K562 (cell line): Measurements from ENCODE around the gene SNX10. TPM values are rescaled to one million over a fixed set of nuclear protein-coding genes. Genes with fewer than 3 reads are reported as not detected.

ENCODE experiments used
- ATAC-seq: fragments of 200-7000 bp; cut with Tn5 transposase; 3 replicates; pipeline ENCODE4 v1.9.1; 2020; ENCODE audit warnings: moderate library complexity
- BruUV-seq: library from RNA; stranded (reverse); fragments of 400-500 nt; replicated peaks from 2 replicates; lab custom pipeline; 2021; lab: Mats Ljungman, UMichigan
- CTCF ChIA-PET: fragments of 300-600 bp; formaldehyde crosslinking; extraction: SDS; loops from one replicate; lab custom pipeline; 2021; ENCODE audit warnings: low intra/inter-chr PET ratio; lab: Yijun Ruan, JAX
- POLR2A ChIA-PET: fragments of 300-600, 350-650 bp; sonication (Branson Sonifier 250); formaldehyde crosslinking; extraction: SDS; loops from one replicate; lab custom pipeline; 2021; ENCODE audit warnings: antibody characterized with exemption, inconsistent platforms; lab: Yijun Ruan, JAX
- DNase-seq, 4 experiments: peaks; one replicate each; pipeline versions ENCODE4 v3.0.0 to v3.0.0-alpha.2; 2011 to 2018; ENCODE audit warnings: low spot score in 3 of 4, mixed read lengths in 3 of 4; ENCODE audit errors: extremely low read depth in 1 of 4
- FAIRE-seq: peaks from 2 replicates; lab custom pipeline; 2011; peaks lifted over from hg19 to GRCh38; lab: Jason Lieb, UNC
- H2AFZ ChIP-seq: 2 replicates; pipeline ENCODE4 v1.6.0; 2011; ENCODE audit warnings: low read depth, low read length, control low read depth, inconsistent platforms
- H3K27ac ChIP-seq: fragments of 200-600 bp; 3 replicates; pipeline ENCODE4 v1.8.0; 2011; ENCODE audit warnings: low read depth, mild to moderate bottlenecking, control low read depth, inconsistent platforms, low read length, moderate library complexity, mixed read lengths; ENCODE audit errors: extremely low read depth
- H3K27me3 ChIP-seq, 2 experiments: fragments of 300-600 bp in 1 of 2; 2 replicates in 1 of 2; 3 replicates in 1 of 2; pipeline versions ENCODE4 v1.6.0 to v1.8.0; 2011; ENCODE audit warnings: inconsistent platforms in 2 of 2, low read length in 2 of 2, mild to moderate bottlenecking in 1 of 2, mixed read lengths in 1 of 2, moderate library complexity in 1 of 2; ENCODE audit not compliant: control insufficient read depth in 2 of 2, insufficient read depth in 2 of 2
- H3K36me3 ChIP-seq: fragments of 300-600 bp; 3 replicates; pipeline ENCODE4 v1.8.0; 2011; ENCODE audit warnings: mild to moderate bottlenecking, low read length, inconsistent platforms; ENCODE audit not compliant: control insufficient read depth, insufficient read depth
- H3K4me1 ChIP-seq, 2 experiments: fragments of 200-600 bp in 1 of 2; replicated peaks in 1 of 2; 2 replicates in 1 of 2; 3 replicates in 1 of 2; pipeline versions ENCODE4 v1.5.1 to v1.8.0; 2011; ENCODE audit warnings: inconsistent platforms in 2 of 2, low read length in 2 of 2, mild to moderate bottlenecking in 1 of 2, mixed read lengths in 1 of 2, moderate library complexity in 1 of 2; ENCODE audit not compliant: control insufficient read depth in 2 of 2, insufficient read depth in 2 of 2
- H3K4me2 ChIP-seq: 2 replicates; pipeline ENCODE4 v1.6.1; 2011; ENCODE audit warnings: low read length, control low read depth, inconsistent platforms, mixed read lengths; ENCODE audit not compliant: insufficient read depth
- H3K4me3 ChIP-seq: fragments of 200-600 bp; sonication (generic), shearing (Covaris generic); 2 replicates; pipeline ENCODE4 v1.5.1; 2016; ENCODE audit warnings: control low read depth, inconsistent platforms
- H3K79me2 ChIP-seq: fragments of 200-600 bp; 3 replicates; pipeline ENCODE4 v1.8.0; 2011; ENCODE audit warnings: low read length, inconsistent platforms; ENCODE audit not compliant: control insufficient read depth, insufficient read depth
- H3K9ac ChIP-seq, 2 experiments: 2 replicates each; pipeline versions ENCODE4 v1.6.0 to v1.6.1; 2011; ENCODE audit warnings: low read depth in 2 of 2, low read length in 2 of 2, control low read depth in 1 of 2, inconsistent platforms in 1 of 2, mild to moderate bottlenecking in 1 of 2, mixed read lengths in 1 of 2; ENCODE audit not compliant: insufficient read depth in 1 of 2
- H3K9me1 ChIP-seq: one replicate; pipeline ENCODE4 v1.6.0; 2011; ENCODE audit warnings: inconsistent platforms, mild to moderate bottlenecking, low read length, moderate library complexity; ENCODE audit not compliant: control insufficient read depth, insufficient read depth
- H3K9me3 ChIP-seq: replicated peaks from 2 replicates; pipeline ENCODE4 v1.5.1; 2011; ENCODE audit warnings: low read depth, low read length, inconsistent platforms; ENCODE audit not compliant: control insufficient read depth, insufficient read depth
- H4K20me1 ChIP-seq: replicated peaks from 2 replicates; pipeline ENCODE4 v1.6.1; 2011; ENCODE audit warnings: low read length, inconsistent platforms, mixed read lengths; ENCODE audit not compliant: control insufficient read depth, insufficient read depth
- KDM5B ChIP-seq: fragments of 200-600 bp; sonication (generic); IDR thresholded peaks from 2 replicates; pipeline ENCODE4 v1.6.1; 2012; ENCODE audit warnings: low read depth, mild to moderate bottlenecking, moderate library complexity, low read length, control low read depth, inconsistent platforms; ENCODE audit not compliant: insufficient replicate concordance
- NR2C2 ChIP-seq, 2 experiments: fragments of 200-800 bp in 1 of 2; sonication (Bioruptor generic) in 1 of 2; sonication (generic) in 1 of 2; formaldehyde crosslinking in 1 of 2; IDR thresholded peaks; 2 replicates each; pipeline versions ENCODE4 v1.6.1 to v1.8.0; 2016 to 2022; ENCODE audit warnings: mild to moderate bottlenecking in 1 of 2, missing compliant biosample characterization in 1 of 2, missing genetic modification characterization in 1 of 2, missing genetic modification reagents in 1 of 2
- SPI1 ChIP-seq: IDR thresholded peaks from 2 replicates; pipeline ENCODE4 v1.6.1; 2011; ENCODE audit warnings: low read depth, low read length, control low read depth, borderline replicate concordance
- SREBF2 ChIP-seq: sonication (generic); formaldehyde crosslinking; IDR thresholded peaks from 2 replicates; pipeline ENCODE4 v1.4.0; 2020; ENCODE audit warnings: mild to moderate bottlenecking, missing genetic modification reagents
- ZNF780A ChIP-seq: fragments of 250-450 bp; sonication (Bioruptor Pico); IDR thresholded peaks from 2 replicates; pipeline ENCODE4 v1.5.0; 2021; ENCODE audit warnings: mild to moderate bottlenecking
- WGBS: fragments of 100-300 bp; shearing (Covaris generic); methylation state at CpG from one replicate; pipeline ENCODE4 v1.1.6; 2016; ENCODE audit warnings: low coverage, mixed read lengths; ENCODE audit not compliant: insufficient coverage; ENCODE audit errors: missing lambda C conversion rate; 5-methylcytosine and 5-hydroxymethylcytosine counted together
- in situ Hi-C: fragments of 300-500 bp; cut with MboI; formaldehyde crosslinking; loops from 4 replicates; pipeline ENCODE4 v1.15.0; 2018; ENCODE audit warnings: inconsistent platforms, mixed read lengths
- intact Hi-C: fragments of 100-400 bp; cut with micrococcal nuclease; formaldehyde crosslinking; loops from 2 replicates; pipeline ENCODE4 v1.14.2; 2022
- polyA plus RNA-seq, 8 experiments: library from polyadenylated mRNA; depleted of rRNA in 4 of 8; stranded (reverse) in 5 of 8; unstranded in 3 of 8; fragments of >200 nt; fragmentation: Nextera tagmentation in 2 of 8; fragmentation: Illumina TruSeq in 1 of 8; extraction: Ambion mirVana in 2 of 8; extraction: Trizol in 1 of 8; gene quantifications; 2 replicates each; pipeline versions ENCODE4 v1.2.1 to v1.2.3, GENCODE V29; 2011 to 2014; ENCODE audit warnings: inconsistent platforms in 1 of 8, missing spikeins in 1 of 8
- total RNA-seq, 7 experiments: library from RNA; depleted of rRNA in 6 of 7; stranded (reverse); fragments of >200 nt in 6 of 7; fragmentation: Illumina TruSeq in 2 of 7; extraction: Trizol in 2 of 7; gene quantifications; 2 replicates each; pipeline versions ENCODE4 v1.2.1 to v1.2.3, GENCODE V29; 2011 to 2021; ENCODE audit warnings: low replicate concordance in 1 of 7

Gene SNX10
- total and polyA plus RNA-seq, 9 of the 15 experiments (the other 6 are each of a cell fraction or from before 2014, with no cell fraction given) = 6.9 to 16.5 (median 11.5) TPM

DNA sequence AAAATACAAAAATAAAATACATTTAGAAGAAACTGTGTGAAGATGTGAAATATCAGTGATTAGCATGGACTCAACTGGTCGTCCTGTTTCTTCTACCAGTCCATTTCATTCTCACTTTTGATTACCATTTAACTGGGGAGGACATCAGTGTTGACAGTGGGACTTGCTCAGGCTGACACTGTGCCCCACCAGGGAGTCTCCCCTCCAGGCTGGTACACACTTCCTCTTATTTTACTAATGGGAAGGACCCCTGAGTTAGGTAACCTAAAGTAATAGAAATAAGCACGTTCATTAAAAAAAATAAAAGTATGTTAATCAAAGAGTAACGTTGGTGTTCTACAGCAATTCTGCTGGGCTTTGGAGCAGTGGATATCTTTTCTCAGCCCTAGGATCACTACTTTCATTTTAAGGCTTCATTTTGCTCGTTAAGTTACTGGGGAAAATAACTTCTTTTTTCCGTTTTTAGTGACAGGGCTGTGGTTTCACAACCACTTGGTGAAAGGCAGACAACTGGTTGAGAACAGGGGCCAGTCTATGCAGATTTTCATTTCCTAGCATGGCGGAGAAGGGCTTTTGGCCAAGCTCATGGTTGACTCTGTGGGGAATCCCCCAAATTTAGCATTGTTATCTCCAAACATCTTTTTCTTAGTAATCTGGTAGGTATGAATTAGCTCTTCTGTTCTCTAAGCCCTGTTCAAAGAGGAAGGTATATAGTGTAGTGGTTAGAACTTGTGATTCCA lies 2.1 kb downstream of the SNX10 start:
- H3K79me2 ChIP-seq = no peaks in the 10 kb centered on the region; the same call in 2 of the 3 replicates
- intact Hi-C loops (loop anchor here (5.0 kb wide), 3 partner anchors 54 to 869 kb away; no protein-coding TSS in a partner anchor), in situ Hi-C loops (loop anchor here (5.0 kb wide), 1 partner anchor 201 kb away; no protein-coding TSS in a partner anchor)
- H3K9me3 ChIP-seq = no peaks in the 10 kb centered on the region
- DNase-seq (no peak), FAIRE-seq (no peak), ATAC-seq (no peak)
- no peak overlapping the region for H3K27ac ChIP-seq
- H4K20me1 ChIP-seq = no peaks in the 10 kb centered on the region
- H3K4me1 ChIP-seq = peaks cover 11 to 19% of the 10 kb centered on the region in 2 experiments
- H2AFZ ChIP-seq = 0 out of 2 replicates have a peak overlapping the region, but pooled peaks have one; percentile 19
- POLR2A ChIA-PET = interaction anchor here (0.7 to 1.1 kb wide), 3 partner anchors 9 to 101 kb away, joined by 3 to 7 read pairs (median 3); no protein-coding TSS in a partner anchor
- no peak for TF ChIP-seq ZNF780A (CRISPR knock-in tag)
- TF ChIP-seq SREBF2 (CRISPR knock-in tag) = no peak
- 0 out of 2 replicates have a peak, but pooled peaks have one; percentile 52 for TF ChIP-seq SPI1
- TF ChIP-seq NR2C2 (CRISPR knock-in tag; IDR thresholded peaks at IDR 0.05) = no peak
- no peak for TF ChIP-seq NR2C2 (tag; IDR thresholded peaks at IDR 0.05)
- no peak for TF ChIP-seq KDM5B
- TF ChIP-seq, all 486 proteins: peak for 1
- no TSS peak for BruUV-seq
- WGBS = 41% methylated on average over 6 of the region's 6 CpGs
- Histone ChIP-seq H3K4me2 (0 out of 2 replicates have a peak overlapping the region, but pooled peaks have one; percentile 18), H3K9ac (no peak overlapping the region), H3K9me1 (no peaks in the 10 kb centered on the region), H3K4me3 (no peak overlapping the region), H3K36me3 (0 out of 3 replicates have a peak, but pooled peaks cover 2% of the 10 kb centered on the region), H3K27me3 (no peaks in the 10 kb centered on the region)
- CTCF ChIA-PET = no interaction called here
